Measurements from ENCODE around the gene PPP6R1.

Gene PPP6R1

GRCh38 chr19:55241935-55242464 is 16.8 kb downstream of the PPP6R1 start:
- Histone ChIP-seq H3K27ac (replicated peaks) (no peak overlapping the region), H3K4me3 (replicated peaks; ENCODE audit: insufficient read depth, low read length) (no peak overlapping the region), H3K27me3 (ENCODE audit: insufficient read depth, poor library complexity, severe bottlenecking) (no peaks in the 10 kb centered on the region)
- no peak for DNase-seq (ENCODE audit: low read depth in 1 of 2, low spot score in 1 of 2)
- no peak for TF ChIP-seq SPI1 (IDR thresholded peaks at IDR 0.05; ENCODE audit: borderline replicate concordance, low read depth)
- TF ChIP-seq GABPA (IDR thresholded peaks at IDR 0.05; ENCODE audit: low read depth): no peak
- no peak for TF ChIP-seq POLR2AphosphoS5 (IDR thresholded peaks at IDR 0.05; ENCODE audit: low read depth)
- no peak for TF ChIP-seq CTCF (IDR thresholded peaks at IDR 0.05; ENCODE audit: insufficient read depth, low read length)
- TF ChIP-seq REST (IDR thresholded peaks at IDR 0.05; ENCODE audit: insufficient replicate concordance, low read depth): no peak

- no peak overlapping the region for H3K4me3 ChIP-seq (replicated peaks; ENCODE audit: insufficient read depth, low read length)
- no peak for DNase-seq (ENCODE audit: low read depth in 1 of 2, low spot score in 1 of 2)
- no peak overlapping the region for H3K27ac ChIP-seq (replicated peaks)
- H3K27me3 ChIP-seq (ENCODE audit: insufficient read depth, poor library complexity, severe bottlenecking): no peaks in the 10 kb centered on the region
- TF ChIP-seq GABPA (IDR thresholded peaks at IDR 0.05; ENCODE audit: low read depth) (no peak), SPI1 (IDR thresholded peaks at IDR 0.05; ENCODE audit: borderline replicate concordance, low read depth) (no peak), REST (IDR thresholded peaks at IDR 0.05; ENCODE audit: insufficient replicate concordance, low read depth) (no peak), POLR2AphosphoS5 (IDR thresholded peaks at IDR 0.05; ENCODE audit: low read depth) (no peak), CTCF (IDR thresholded peaks at IDR 0.05; ENCODE audit: insufficient read depth, low read length) (no peak)
Measured at GRCh38 chr19:55241143-55241934, 17.5 kb downstream of the PPP6R1 start.

- Histone ChIP-seq H3K27me3 (ENCODE audit: insufficient read depth, poor library complexity, severe bottlenecking) (no peaks in the 10 kb centered on the region), H3K4me3 (replicated peaks; ENCODE audit: insufficient read depth, low read length) (no peak overlapping the region), H3K27ac (replicated peaks) (no peak overlapping the region)
- TF ChIP-seq GABPA (IDR thresholded peaks at IDR 0.05; ENCODE audit: low read depth) (no peak), CTCF (IDR thresholded peaks at IDR 0.05; ENCODE audit: insufficient read depth, low read length) (no peak), SPI1 (IDR thresholded peaks at IDR 0.05; ENCODE audit: borderline replicate concordance, low read depth) (no peak), REST (IDR thresholded peaks at IDR 0.05; ENCODE audit: insufficient replicate concordance, low read depth) (no peak), POLR2AphosphoS5 (IDR thresholded peaks at IDR 0.05; ENCODE audit: low read depth) (no peak)
- DNase-seq (ENCODE audit: low read depth in 1 of 2, low spot score in 1 of 2): no peak
Measured at GRCh38 chr19:55240713-55241020, 18.1 kb downstream of the PPP6R1 start.
